ENCODE data around the gene LALBA.
A peak's percentile ranks its signal among the peaks of the same experiment; 100 is the strongest.
"Not testable (repeated sequence)": the region's sequence is repeated elsewhere in the genome, so short reads cannot be mapped to it uniquely, and the experiment has no call there.

LALBA gene

DNA sequence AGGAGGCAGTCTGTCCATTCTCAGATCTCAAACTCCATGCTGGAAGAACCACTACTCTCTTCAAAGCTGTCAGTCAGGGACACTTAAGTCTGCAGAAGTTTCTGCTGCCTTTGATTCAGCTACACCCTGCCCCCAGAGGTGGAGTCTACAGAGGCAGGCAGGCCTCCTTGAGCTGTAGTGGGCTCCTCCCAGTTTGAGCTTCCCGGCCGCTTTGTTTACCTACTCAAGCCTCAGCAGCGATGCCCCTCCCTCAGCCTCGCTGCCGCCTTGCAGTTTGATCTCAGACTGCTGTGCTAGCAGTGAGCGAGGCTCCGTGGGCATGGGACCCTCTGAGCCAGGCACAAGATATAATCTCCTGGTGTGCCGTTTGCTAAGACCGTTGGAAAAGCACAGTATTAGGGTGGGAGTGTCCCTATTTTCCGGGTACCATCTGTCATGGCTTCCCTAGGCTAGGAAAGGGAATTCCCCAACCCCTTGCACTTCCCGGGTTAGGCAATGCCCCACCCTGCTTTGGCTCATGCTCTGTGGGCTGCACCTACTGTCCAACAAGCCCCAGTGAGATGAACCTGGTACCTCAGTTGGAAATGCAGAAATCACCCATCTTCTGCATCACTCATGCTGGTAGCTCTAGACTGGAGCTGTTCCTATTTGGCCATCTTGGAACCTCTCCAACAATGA, 16.0 kb downstream of the LALBA start:
- H3K27me3 Mint-ChIP-seq = peaks cover 18% of the 10 kb centered on the region
- H3K9me3 Mint-ChIP-seq, ATAC-seq, DNase-seq, H3K4me3 Mint-ChIP-seq, H3K27ac Mint-ChIP-seq, H3K4me1 Mint-ChIP-seq: not testable (repeated sequence)

DNA sequence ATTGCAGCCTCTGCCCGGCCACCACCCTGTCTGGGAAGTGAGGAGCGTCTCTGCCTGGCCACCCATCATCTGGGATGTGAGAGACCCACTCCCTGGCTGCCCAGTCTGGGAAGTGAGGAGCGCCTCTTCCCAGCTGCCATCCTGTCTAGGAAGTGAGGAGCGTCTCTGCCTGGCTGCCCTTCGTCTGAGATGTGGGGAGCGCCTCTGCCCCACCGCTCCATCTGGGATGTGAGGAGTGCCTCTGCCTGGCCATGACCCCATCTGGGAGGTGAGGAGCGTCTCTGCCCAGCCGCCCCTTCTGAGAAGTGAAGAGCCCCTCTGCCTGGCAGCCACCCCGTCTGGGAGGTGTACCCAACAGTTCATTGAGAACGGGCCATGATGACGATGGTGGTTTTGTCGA, 18.2 kb downstream of the LALBA start:
- H3K27ac Mint-ChIP-seq, H3K4me3 Mint-ChIP-seq, H3K4me1 Mint-ChIP-seq, ATAC-seq, DNase-seq: not testable (repeated sequence)
- peaks cover 7 to 15% of the 10 kb centered on the region in 2 donors for H3K9me3 Mint-ChIP-seq
- H3K27me3 Mint-ChIP-seq = peaks cover 18% of the 10 kb centered on the region

GRCh38 chr12:48547012-48547411, 22.8 kb downstream of the LALBA start:
- not testable (repeated sequence) for DNase-seq, H3K27ac Mint-ChIP-seq, ATAC-seq, H3K4me1 Mint-ChIP-seq, H3K4me3 Mint-ChIP-seq
- peaks cover 15% of the 10 kb centered on the region for H3K27me3 Mint-ChIP-seq
- H3K9me3 Mint-ChIP-seq = peaks cover 7 to 15% of the 10 kb centered on the region in 2 donors

GRCh38 chr12:48545833-48546469, 23.9 kb downstream of the LALBA start:
- Mint-ChIP-seq H3K27ac (no peak overlapping the region), H3K27me3 (peaks cover 15% of the 10 kb centered on the region), H3K4me3 (no peak overlapping the region), H3K9me3 (peaks cover 7 to 10% of the 10 kb centered on the region in 2 donors), H3K4me1 (peaks cover 14% of the 10 kb centered on the region)
- DNase-seq (no peak), ATAC-seq (no peak)

DNA sequence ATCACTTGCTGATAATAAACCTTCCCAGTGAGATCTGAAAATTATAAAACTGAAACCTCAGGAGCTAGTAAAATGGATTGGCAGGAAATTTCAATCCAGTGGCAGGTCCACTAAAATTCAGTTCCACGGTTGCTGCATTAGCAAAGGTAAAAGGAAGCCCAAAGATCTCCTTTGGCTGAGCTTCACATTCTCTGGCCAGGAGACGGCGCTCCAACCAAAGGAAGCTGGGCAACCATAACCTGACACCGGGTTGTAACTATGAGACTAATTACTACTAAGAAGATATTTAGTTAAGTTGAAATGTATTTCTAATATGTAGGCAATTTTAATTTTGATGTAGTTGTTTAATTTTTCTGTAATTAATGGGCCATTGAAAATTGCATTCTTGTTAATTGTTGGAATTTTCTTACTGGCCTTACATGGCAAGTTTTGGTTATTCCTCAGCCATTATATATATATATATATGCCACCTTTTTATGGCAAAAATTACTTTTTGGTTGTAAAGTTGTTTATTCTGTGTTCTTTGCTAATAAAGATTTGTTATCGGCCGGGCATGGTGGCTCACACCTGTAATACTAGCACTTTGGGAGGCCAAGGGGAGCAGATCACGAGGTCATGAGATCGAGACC, 27.4 kb downstream of the LALBA start:
- ATAC-seq = peak; percentile 34
- H3K27ac Mint-ChIP-seq = no peak overlapping the region
- peaks cover 0 to 4% of the 10 kb centered on the region in 2 donors for H3K9me3 Mint-ChIP-seq
- no peak overlapping the region for H3K4me3 Mint-ChIP-seq
- peak; percentile 48 to 61 for DNase-seq
- peaks cover 36% of the 10 kb centered on the region for H3K4me1 Mint-ChIP-seq
- H3K27me3 Mint-ChIP-seq = peaks cover 7% of the 10 kb centered on the region

DNA sequence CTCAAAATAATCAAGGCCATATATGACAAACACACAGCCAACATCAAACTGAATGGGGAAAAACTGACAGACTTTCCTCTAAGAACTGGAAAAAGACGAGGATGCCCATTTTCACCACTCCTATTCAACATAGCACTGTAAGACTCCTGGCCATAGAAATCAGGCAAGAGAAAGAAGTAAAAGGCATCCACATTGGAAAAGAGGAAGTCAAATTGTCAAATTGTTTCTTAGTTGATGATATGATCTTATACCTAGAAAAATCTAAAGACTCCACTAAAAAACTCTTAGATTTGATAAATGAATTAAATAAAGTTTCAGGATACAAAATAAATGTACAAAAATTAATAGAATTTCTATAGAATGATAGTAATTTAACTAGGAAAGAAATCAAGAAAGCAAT, 33.2 kb downstream of the LALBA start:
- Mint-ChIP-seq H3K27me3 (no peaks in the 10 kb centered on the region), H3K4me3 (no peak overlapping the region)

GRCh38 chr12:48532601-48533000, 37.2 kb downstream of the LALBA start:
- H3K27ac Mint-ChIP-seq = peak overlapping the region in 1 of 2 donors; percentile 88
- H3K4me1 Mint-ChIP-seq = peaks cover 24% of the 10 kb centered on the region
- H3K9me3 Mint-ChIP-seq = peaks cover 0 to 10% of the 10 kb centered on the region in 2 donors
- ATAC-seq = no peak
- no peak for DNase-seq
- H3K4me3 Mint-ChIP-seq = peak overlapping the region; percentile 0 to 13
- no peaks in the 10 kb centered on the region for H3K27me3 Mint-ChIP-seq

More for the DNA sequence above, 33.2 kb downstream of the LALBA start:
- no peak overlapping the region for H3K27ac Mint-ChIP-seq
- peaks cover 49% of the 10 kb centered on the region for H3K4me1 Mint-ChIP-seq
- ATAC-seq = no peak
- peaks cover 4 to 10% of the 10 kb centered on the region in 2 donors for H3K9me3 Mint-ChIP-seq
- DNase-seq = no peak

GRCh38 chr12:48527891-48528670, 41.8 kb downstream of the LALBA start:
- H3K4me1 Mint-ChIP-seq = peaks cover 19% of the 10 kb centered on the region
- no peaks in the 10 kb centered on the region for H3K27me3 Mint-ChIP-seq
- no peak overlapping the region for H3K4me3 Mint-ChIP-seq
- ATAC-seq (no peak), DNase-seq (no peak)
- peak overlapping the region in 1 of 2 donors; percentile 9 for H3K27ac Mint-ChIP-seq
- no peaks in the 10 kb centered on the region for H3K9me3 Mint-ChIP-seq

DNA sequence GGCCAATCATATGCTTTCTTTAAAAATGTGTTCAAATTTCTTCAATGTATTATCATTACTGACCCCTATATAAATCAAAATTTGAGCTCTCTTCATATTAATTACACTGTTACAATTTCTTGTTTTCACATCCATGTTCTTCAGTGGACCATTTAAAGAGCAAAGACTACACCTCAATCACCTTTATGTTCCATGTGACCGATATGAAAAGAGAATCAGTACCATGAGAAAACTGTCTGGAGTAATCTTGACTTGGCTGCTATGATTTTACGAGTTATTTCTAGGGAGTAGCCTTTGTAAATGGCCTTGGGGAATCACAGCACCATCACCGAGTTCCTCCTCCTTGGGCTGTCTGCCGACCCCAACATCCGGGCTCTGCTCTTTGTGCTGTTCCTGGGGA, 44.5 kb downstream of the LALBA start, which contains the start of gene OR8S1:
OR8S1 (plus strand) TSS at position 301 of the 400 bp plus-strand sequence; CDS start at position 301, 0 bp downstream.
- ATAC-seq (no peak), DNase-seq (no peak)
- no peaks in the 10 kb centered on the region for H3K4me1 Mint-ChIP-seq
- no peak within 1 kb of the TSS for H3K4me3 Mint-ChIP-seq
- H3K27me3 Mint-ChIP-seq = no peaks in the 10 kb centered on the region
- H3K27ac Mint-ChIP-seq = peak within 1 kb of the TSS in 1 of 2 donors; percentile 49
- no peaks in the 10 kb centered on the region for H3K9me3 Mint-ChIP-seq

DNA sequence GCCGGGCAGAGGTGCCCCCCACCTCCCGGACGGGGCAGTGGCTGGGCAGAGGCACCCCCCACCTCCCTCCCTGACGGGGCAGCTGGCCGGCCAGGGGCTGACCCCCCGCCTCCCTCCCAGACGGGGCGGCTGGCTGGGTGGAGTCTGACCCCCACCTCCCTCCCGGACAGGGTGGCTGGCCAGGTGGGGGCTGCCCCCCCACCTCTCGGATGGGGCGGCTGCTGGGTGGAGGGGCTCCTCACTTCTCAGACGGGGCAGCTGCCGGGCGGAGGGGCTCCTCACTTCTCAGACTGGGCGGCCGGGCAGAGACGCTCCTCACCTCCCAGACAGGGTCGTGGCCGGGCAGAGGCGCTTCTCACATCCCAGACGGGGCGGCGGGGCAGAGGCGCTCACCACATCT, 49.5 kb downstream of the LALBA start:
- H3K9me3 Mint-ChIP-seq, H3K27ac Mint-ChIP-seq, DNase-seq, H3K4me1 Mint-ChIP-seq, H3K27me3 Mint-ChIP-seq, H3K4me3 Mint-ChIP-seq: not testable (repeated sequence)
- peak; percentile 40 for ATAC-seq
